Keratinocyte (primary cell): ENCODE measurements around the gene KRT35. TPM values are rescaled to one million over a fixed set of nuclear protein-coding genes. Genes with fewer than 3 reads are reported as not detected.

Experiments
- DNase-seq: peaks from one replicate; pipeline ENCODE4 v3.0.0-alpha.2; 2011; ENCODE audit warnings: low read depth, missing footprints, low spot score
- FAIRE-seq: peaks from 2 replicates; lab custom pipeline; 2011; peaks lifted over from hg19 to GRCh38; lab: Jason Lieb, UNC
- H2AFZ ChIP-seq: 2 replicates; pipeline ENCODE4 v1.6.0; 2012; ENCODE audit warnings: low read length, control low read depth, inconsistent platforms; ENCODE audit not compliant: control insufficient read depth
- H3K27ac ChIP-seq: 2 replicates; pipeline ENCODE4 v1.5.1; 2011; ENCODE audit warnings: low read length; ENCODE audit not compliant: control insufficient read depth, insufficient read depth
- H3K27me3 ChIP-seq: 3 replicates; pipeline ENCODE4 v1.6.0; 2011; ENCODE audit warnings: low read length; ENCODE audit not compliant: control insufficient read depth, insufficient read depth; ENCODE audit errors: extremely low read depth
- H3K36me3 ChIP-seq, 2 experiments: 2 replicates in 1 of 2; 3 replicates in 1 of 2; pipeline ENCODE4 v1.5.1; 2011; ENCODE audit warnings: low read length in 2 of 2, mild to moderate bottlenecking in 1 of 2; ENCODE audit not compliant: control insufficient read depth in 2 of 2, insufficient read depth in 2 of 2; ENCODE audit errors: extremely low read depth in 1 of 2
- H3K4me1 ChIP-seq: 3 replicates; pipeline ENCODE4 v1.5.1; 2011; ENCODE audit warnings: low read length; ENCODE audit not compliant: control insufficient read depth, insufficient read depth; ENCODE audit errors: extremely low read depth
- H3K4me2 ChIP-seq: 3 replicates; pipeline ENCODE4 v1.6.0; 2011; ENCODE audit warnings: low read depth, low read length; ENCODE audit not compliant: control insufficient read depth, insufficient read depth; ENCODE audit errors: extremely low read depth
- H3K4me3 ChIP-seq, 3 experiments: fragments of 200-600 bp in 1 of 3; sonication (generic) in 1 of 3; 2 replicates in 2 of 3; 3 replicates in 1 of 3; pipeline ENCODE4 v1.5.1; 2011 to 2016; ENCODE audit warnings: low read length in 3 of 3, mild to moderate bottlenecking in 3 of 3, control low read depth in 2 of 3, inconsistent platforms in 1 of 3, low read depth in 1 of 3, mixed read lengths in 1 of 3, mixed run types in 1 of 3, moderate library complexity in 1 of 3; ENCODE audit not compliant: control insufficient read depth in 2 of 3, insufficient read depth in 2 of 3; ENCODE audit errors: extremely low read depth in 1 of 3
- H3K79me2 ChIP-seq: 2 replicates; pipeline ENCODE4 v1.6.0; 2012; ENCODE audit warnings: low read length; ENCODE audit not compliant: control insufficient read depth, insufficient read depth
- H3K9ac ChIP-seq: 3 replicates; pipeline ENCODE4 v1.6.0; 2011; ENCODE audit warnings: low read length; ENCODE audit not compliant: control insufficient read depth, insufficient read depth; ENCODE audit errors: extremely low read depth
- H3K9me1 ChIP-seq: 3 replicates; pipeline ENCODE4 v1.6.0; 2011; ENCODE audit warnings: low read length; ENCODE audit not compliant: control insufficient read depth, insufficient read depth; ENCODE audit errors: extremely low read depth
- H3K9me3 ChIP-seq: 2 replicates; pipeline ENCODE4 v1.5.1; 2012; ENCODE audit warnings: low read depth, low read length; ENCODE audit not compliant: control insufficient read depth
- H4K20me1 ChIP-seq: 3 replicates; pipeline ENCODE4 v1.6.0; 2011; ENCODE audit warnings: low read length; ENCODE audit not compliant: control insufficient read depth, insufficient read depth; ENCODE audit errors: extremely low read depth
- CTCF ChIP-seq, 3 experiments: IDR thresholded peaks in 1 of 3; conservative IDR thresholded peaks in 1 of 3; optimal IDR thresholded peaks in 1 of 3; 2 replicates in 2 of 3; 3 replicates in 1 of 3; pipeline versions ENCODE3 to v1.5.1; 2011; ENCODE audit warnings: low read length in 3 of 3, mild to moderate bottlenecking in 3 of 3, moderate library complexity in 2 of 3, control low read depth in 1 of 3, inconsistent platforms in 1 of 3; ENCODE audit not compliant: insufficient read depth in 2 of 3; ENCODE audit errors: extremely low read depth in 1 of 3
- EZH2 ChIP-seq: IDR thresholded peaks from one replicate; pipeline ENCODE4 v1.6.1; 2012; ENCODE audit warnings: inconsistent platforms, mild to moderate bottlenecking, low read length, moderate library complexity
- dilution Hi-C: fragments of 300-500 bp; cut with MboI; formaldehyde crosslinking; loops from one replicate; pipeline ENCODE4 v1.7.0; 2020; ENCODE audit warnings: low sequenced_read_pairs; ENCODE audit not compliant: extremely low pct_ligation_motif_present
- polyA plus RNA-seq, 5 experiments: library from polyadenylated mRNA; depleted of rRNA in 3 of 5; stranded (reverse) in 3 of 5; stranded (forward) in 1 of 5; unstranded in 1 of 5; fragments of >200 nt; gene quantifications; 1 replicate in 1 of 5; 2 replicates in 3 of 5; 3 replicates in 1 of 5; pipeline versions ENCODE4 v1.2.1 to v1.2.3, GENCODE V29; 2011 to 2012; ENCODE audit warnings: missing spikeins in 2 of 5, low read depth in 1 of 5, low replicate concordance in 1 of 5

KRT35 gene
- polyA plus RNA-seq, 1 donor (not counting 4 experiments of a cell fraction or from before 2014, with no cell fraction given) = not detected

GRCh38 chr17:41505809-41506767, 25.1 kb upstream of the KRT35 start:
- Histone ChIP-seq H3K4me2 (no peak overlapping the region), H3K9me3 (no peaks in the 10 kb centered on the region), H3K27me3 (no peaks in the 10 kb centered on the region), H3K9me1 (no peaks in the 10 kb centered on the region), H3K79me2 (no peaks in the 10 kb centered on the region), H3K4me1 (peaks cover 14% of the 10 kb centered on the region), H3K27ac (no peak overlapping the region), H3K9ac (no peak overlapping the region), H3K36me3 (no peaks in the 10 kb centered on the region), H2AFZ (no peak overlapping the region), H3K4me3 (no peak overlapping the region), H4K20me1 (no peaks in the 10 kb centered on the region)
- DNase-seq = no peak
- no peak for TF ChIP-seq EZH2
- no peak for TF ChIP-seq CTCF (optimal IDR thresholded peaks at IDR 0.05 in 1 of 3, IDR thresholded peaks at IDR 0.05 in 1 of 3, conservative IDR thresholded peaks at IDR 0.05 in 1 of 3; ENCODE audit: extremely low read depth in 1 of 3, insufficient read depth in 2 of 3, low read length in 3 of 3)
- dilution Hi-C loops = no loop called here
- no peak for FAIRE-seq

- no peaks in the 10 kb centered on the region for H3K36me3 ChIP-seq
Measured at GRCh38 chr17:41505007-41505808, 24.3 kb upstream of the KRT35 start, which contains the start of gene KRT13. TSS of gene KRT13 (minus strand) at chr17:41505612. CDS start at chr17:41505550, 62 bp downstream.

More at GRCh38 chr17:41505007-41505808, 24.3 kb upstream of the KRT35 start, which contains the start of gene KRT13:
- dilution Hi-C loops = no loop called here
- Histone ChIP-seq H2AFZ (no peak within 1 kb of the TSS), H3K27ac (no peak within 1 kb of the TSS), H3K9me1 (no peaks in the 10 kb centered on the region), H3K27me3 (no peaks in the 10 kb centered on the region), H3K79me2 (no peaks in the 10 kb centered on the region), H3K4me2 (no peak within 1 kb of the TSS), H3K4me3 (no peak within 1 kb of the TSS), H4K20me1 (no peaks in the 10 kb centered on the region), H3K9ac (no peak within 1 kb of the TSS), H3K9me3 (no peaks in the 10 kb centered on the region), H3K4me1 (peaks cover 16% of the 10 kb centered on the region)
- TF ChIP-seq EZH2 (no peak), CTCF (optimal IDR thresholded peaks at IDR 0.05 in 1 of 3, IDR thresholded peaks at IDR 0.05 in 1 of 3, conservative IDR thresholded peaks at IDR 0.05 in 1 of 3; ENCODE audit: extremely low read depth in 1 of 3, insufficient read depth in 2 of 3, low read length in 3 of 3) (no peak)
- FAIRE-seq = no peak
- DNase-seq = no peak
